Measurements from ENCODE around the gene TRPM3.

Gene TRPM3

GRCh38 chr9:70881333-70881732 is 240.1 kb downstream of the TRPM3 start:
- no peak for DNase-seq

- no peak for DNase-seq
Observed at GRCh38 chr9:70880535-70880934, 240.9 kb downstream of the TRPM3 start.

- no peak for DNase-seq
Observed at GRCh38 chr9:70878576-70878975, 242.8 kb downstream of the TRPM3 start.

GRCh38 chr9:70874451-70874850 is 247.0 kb downstream of the TRPM3 start:
- DNase-seq = no peak

- DNase-seq = no peak
Observed at GRCh38 chr9:70873506-70873905, 247.9 kb downstream of the TRPM3 start.

GRCh38 chr9:70868661-70869652 is 252.5 kb downstream of the TRPM3 start:
- DNase-seq = no peak

- no peak for DNase-seq
Observed at GRCh38 chr9:70868041-70868440, 253.4 kb downstream of the TRPM3 start.

GRCh38 chr9:70865471-70865870 is 255.9 kb downstream of the TRPM3 start:
- DNase-seq = no peak

- DNase-seq = no peak
Observed at GRCh38 chr9:70861797-70862196, 259.6 kb downstream of the TRPM3 start.

GRCh38 chr9:70861376-70861775 is 260.0 kb downstream of the TRPM3 start:
- no peak for DNase-seq

GRCh38 chr9:70859694-70860093 is 261.7 kb downstream of the TRPM3 start:
- DNase-seq = no peak

GRCh38 chr9:70856411-70856810 is 265.0 kb downstream of the TRPM3 start:
- no peak for DNase-seq

GRCh38 chr9:70852711-70853240 is 268.6 kb downstream of the TRPM3 start:
- no peak for DNase-seq

- DNase-seq = no peak
Observed at GRCh38 chr9:70840266-70840665, 281.2 kb downstream of the TRPM3 start.

- DNase-seq = no peak
Observed at GRCh38 chr9:70835323-70835722, 286.1 kb downstream of the TRPM3 start.

GRCh38 chr9:70832492-70832891 is 288.9 kb downstream of the TRPM3 start:
- no peak for DNase-seq

GRCh38 chr9:70830618-70831017 is 290.8 kb downstream of the TRPM3 start:
- DNase-seq = no peak

GRCh38 chr9:70829591-70830265 is 291.7 kb downstream of the TRPM3 start:
- DNase-seq = no peak

- DNase-seq = no peak
Observed at GRCh38 chr9:70826562-70826961, 294.9 kb downstream of the TRPM3 start.

- DNase-seq = no peak
Observed at GRCh38 chr9:70823284-70823683, 298.1 kb downstream of the TRPM3 start.

- no peak for DNase-seq
Observed at GRCh38 chr9:70817311-70817710, 304.1 kb downstream of the TRPM3 start.

GRCh38 chr9:70816891-70817290 is 304.5 kb downstream of the TRPM3 start:
- no peak for DNase-seq

- no peak for DNase-seq
Observed at GRCh38 chr9:70816316-70816715, 305.1 kb downstream of the TRPM3 start.

GRCh38 chr9:70814597-70814996 is 306.8 kb downstream of the TRPM3 start:
- DNase-seq = no peak
